ENCODE measurements around the gene TCF4. TPM values are rescaled to one million over a fixed set of nuclear protein-coding genes. Genes with fewer than 3 reads are reported as not detected.

The TCF4 gene
- total and polyA plus RNA-seq, 2 donors (not counting 1 experiment from before 2014, with no cell fraction given), result 68.5 to 353 TPM

DNA sequence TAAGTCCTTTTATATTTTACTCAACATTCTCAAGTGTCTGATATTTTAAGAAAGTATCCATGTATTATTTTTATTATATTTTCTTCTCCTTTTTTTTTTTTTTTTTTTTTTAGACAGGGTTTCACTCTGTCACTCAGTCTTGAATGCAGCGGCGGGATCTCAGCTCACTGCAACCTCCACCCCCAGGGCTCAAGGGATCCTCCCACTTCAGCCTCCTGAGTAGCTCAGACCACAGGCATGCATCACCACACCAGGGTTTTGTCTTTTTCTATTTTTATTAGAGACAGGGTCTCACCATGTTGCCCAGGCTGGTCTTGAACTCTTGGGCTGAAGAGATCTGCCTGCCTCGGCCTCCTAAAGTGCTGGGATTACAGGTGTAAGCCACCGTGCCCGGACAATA lies 212.1 kb downstream of the TCF4 start:
- H3K27me3 ChIP-seq (replicated peaks in 1 of 4; ENCODE audit: control extremely low read depth in 1 of 4, control insufficient read depth in 3 of 4, insufficient read depth in 4 of 4, low read length in 3 of 4), result no peaks in the 10 kb centered on the region
- peak; percentile 12 for ATAC-seq (ENCODE audit: low read depth)
- Mint-ChIP-seq H3K27me3 (no peaks in the 10 kb centered on the region), H3K4me3 (peak overlapping the region; percentile 44), H3K4me1 (peaks cover 30% of the 10 kb centered on the region), H3K9me3 (ENCODE audit: insufficient read depth) (no peaks in the 10 kb centered on the region), H3K27ac (peak overlapping the region; percentile 64)
- intact Hi-C loops (cut with micrococcal nuclease), result loop anchor here (1.0 to 5.0 kb wide), 3 partner anchors 8 to 55 kb away; no protein-coding TSS in a partner anchor
- peaks cover 13 to 21% of the 10 kb centered on the region in 2 donors for H3K4me1 ChIP-seq (ENCODE audit: control insufficient read depth in 2 of 2, insufficient read depth in 2 of 2, low read length in 2 of 2)
- no peaks in the 10 kb centered on the region for H3K36me3 ChIP-seq (replicated peaks in 1 of 2; ENCODE audit: control extremely low read depth in 1 of 2, control insufficient read depth in 1 of 2, extremely low read depth in 1 of 2, insufficient read depth in 2 of 2, low read length in 1 of 2)
- CTCF ChIA-PET, result interaction anchor here (1.1 to 1.2 kb wide), 2 partner anchors 9 to 141 kb away, joined by 3 read pairs; no protein-coding TSS in a partner anchor
- H3K9me3 ChIP-seq (ENCODE audit: control extremely low read depth in 1 of 3, control insufficient read depth in 2 of 3, insufficient read depth in 1 of 3, low read length in 2 of 3), result peaks cover 0 to 9% (median 0%) of the 10 kb centered on the region in 3 donors
- H3K4me2 ChIP-seq (replicated peaks; ENCODE audit: low read depth, low read length, poor library complexity, severe bottlenecking), result peak overlapping the region; percentile 44
- TF ChIP-seq, protein P1, sequence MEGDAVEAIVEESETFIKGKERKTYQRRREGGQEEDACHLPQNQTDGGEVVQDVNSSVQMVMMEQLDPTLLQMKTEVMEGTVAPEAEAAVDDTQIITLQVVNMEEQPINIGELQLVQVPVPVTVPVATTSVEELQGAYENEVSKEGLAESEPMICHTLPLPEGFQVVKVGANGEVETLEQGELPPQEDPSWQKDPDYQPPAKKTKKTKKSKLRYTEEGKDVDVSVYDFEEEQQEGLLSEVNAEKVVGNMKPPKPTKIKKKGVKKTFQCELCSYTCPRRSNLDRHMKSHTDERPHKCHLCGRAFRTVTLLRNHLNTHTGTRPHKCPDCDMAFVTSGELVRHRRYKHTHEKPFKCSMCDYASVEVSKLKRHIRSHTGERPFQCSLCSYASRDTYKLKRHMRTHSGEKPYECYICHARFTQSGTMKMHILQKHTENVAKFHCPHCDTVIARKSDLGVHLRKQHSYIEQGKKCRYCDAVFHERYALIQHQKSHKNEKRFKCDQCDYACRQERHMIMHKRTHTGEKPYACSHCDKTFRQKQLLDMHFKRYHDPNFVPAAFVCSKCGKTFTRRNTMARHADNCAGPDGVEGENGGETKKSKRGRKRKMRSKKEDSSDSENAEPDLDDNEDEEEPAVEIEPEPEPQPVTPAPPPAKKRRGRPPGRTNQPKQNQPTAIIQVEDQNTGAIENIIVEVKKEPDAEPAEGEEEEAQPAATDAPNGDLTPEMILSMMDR (IDR thresholded peaks at IDR 0.05), result no peak
- TF ChIP-seq EZH2 (IDR thresholded peaks at IDR 0.05; ENCODE audit: borderline replicate concordance, insufficient read depth, low read depth, low read length, poor library complexity, severe bottlenecking), result no peak
- H3K4me3 ChIP-seq (ENCODE audit: control extremely low read depth in 1 of 5, extremely low read depth in 1 of 5, insufficient read depth in 1 of 5, low read depth in 2 of 5, low read length in 4 of 5), result no peak overlapping the region
- H3K79me2 ChIP-seq (ENCODE audit: control insufficient read depth, insufficient read depth, low read length), result peaks cover 18% of the 10 kb centered on the region
- no peaks in the 10 kb centered on the region for H4K20me1 ChIP-seq (ENCODE audit: control insufficient read depth, insufficient read depth, low read length, poor library complexity, severe bottlenecking)
- WGBS (ENCODE audit: insufficient coverage), result no CpG with 5 or more reads among the region's 5 CpGs
- POLR2A ChIA-PET, result no interaction called here
- no peak for DNase-seq
- H2AFZ ChIP-seq (ENCODE audit: insufficient read depth, low read depth, low read length, poor library complexity, severe bottlenecking), result peak overlapping the region; percentile 12
- H3K27ac ChIP-seq (ENCODE audit: low read length in 2 of 2), result peak overlapping the region; percentile 62 to 73
- peak overlapping the region; percentile 14 for H3K9ac ChIP-seq (ENCODE audit: low read length)

DNA sequence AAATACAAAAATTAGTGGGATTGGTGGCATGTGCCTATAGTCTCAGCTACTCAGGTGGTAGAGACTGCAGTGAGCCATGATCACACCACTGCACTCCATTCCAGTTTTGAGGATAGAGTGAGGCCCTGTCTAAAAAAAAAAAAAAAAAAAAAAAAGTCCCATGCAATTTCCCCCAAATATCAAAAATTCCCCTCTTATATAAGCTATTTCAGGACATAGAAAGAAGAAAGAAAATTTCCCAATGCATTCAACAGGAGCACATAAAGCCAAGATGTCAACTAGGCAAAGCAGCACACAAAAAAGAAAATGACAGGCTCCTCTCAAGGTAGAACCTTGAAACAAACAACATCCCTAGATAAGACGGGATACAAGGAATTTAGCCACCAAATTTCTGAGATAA lies 213.3 kb downstream of the TCF4 start:
- peak overlapping the region; percentile 50 for H3K27ac Mint-ChIP-seq
- H3K4me3 Mint-ChIP-seq, result no peak overlapping the region
- Histone ChIP-seq H3K9ac (ENCODE audit: low read length) (no peak overlapping the region), H3K9me3 (ENCODE audit: control extremely low read depth in 1 of 3, control insufficient read depth in 2 of 3, insufficient read depth in 1 of 3, low read length in 2 of 3) (peaks cover 0 to 9% (median 0%) of the 10 kb centered on the region in 3 donors), H2AFZ (ENCODE audit: insufficient read depth, low read depth, low read length, poor library complexity, severe bottlenecking) (no peak overlapping the region), H3K27me3 (replicated peaks in 1 of 4; ENCODE audit: control extremely low read depth in 1 of 4, control insufficient read depth in 3 of 4, insufficient read depth in 4 of 4, low read length in 3 of 4) (no peaks in the 10 kb centered on the region), H3K4me3 (ENCODE audit: control extremely low read depth in 1 of 5, extremely low read depth in 1 of 5, insufficient read depth in 1 of 5, low read depth in 2 of 5, low read length in 4 of 5) (no peak overlapping the region), H4K20me1 (ENCODE audit: control insufficient read depth, insufficient read depth, low read length, poor library complexity, severe bottlenecking) (no peaks in the 10 kb centered on the region), H3K27ac (ENCODE audit: low read length in 2 of 2) (no peak overlapping the region), H3K4me1 (ENCODE audit: control insufficient read depth in 2 of 2, insufficient read depth in 2 of 2, low read length in 2 of 2) (peaks cover 13 to 21% of the 10 kb centered on the region in 2 donors), H3K4me2 (replicated peaks; ENCODE audit: low read depth, low read length, poor library complexity, severe bottlenecking) (no peak overlapping the region), H3K36me3 (replicated peaks in 1 of 2; ENCODE audit: control extremely low read depth in 1 of 2, control insufficient read depth in 1 of 2, extremely low read depth in 1 of 2, insufficient read depth in 2 of 2, low read length in 1 of 2) (no peaks in the 10 kb centered on the region), H3K79me2 (ENCODE audit: control insufficient read depth, insufficient read depth, low read length) (peaks cover 30% of the 10 kb centered on the region)
- CTCF ChIA-PET, result no interaction called here
- POLR2A ChIA-PET, result no interaction called here
- no peaks in the 10 kb centered on the region for H3K9me3 Mint-ChIP-seq (ENCODE audit: insufficient read depth)
- no CpG with 5 or more reads among the region's 1 CpG for WGBS (ENCODE audit: insufficient coverage)
- no peak for TF ChIP-seq EZH2 (IDR thresholded peaks at IDR 0.05; ENCODE audit: borderline replicate concordance, insufficient read depth, low read depth, low read length, poor library complexity, severe bottlenecking)
- TF ChIP-seq, protein P1 (IDR thresholded peaks at IDR 0.05), result no peak
- no peak for DNase-seq
- intact Hi-C loops (cut with micrococcal nuclease), result loop anchor here (5.0 kb wide), 1 partner anchor 43 kb away; no protein-coding TSS in a partner anchor
- ATAC-seq (ENCODE audit: low read depth), result no peak
- no peaks in the 10 kb centered on the region for H3K27me3 Mint-ChIP-seq
- peaks cover 30% of the 10 kb centered on the region for H3K4me1 Mint-ChIP-seq

Measured in B cell (primary cell).